Measurements from ENCODE around the gene TRIM77.
"Not testable (repeated sequence)": the region's sequence is repeated elsewhere in the genome, so short reads cannot be mapped to it uniquely, and the experiment has no call there.

TRIM77 gene

GRCh38 chr11:89675948-89676347, 34.2 kb upstream of the TRIM77 start:
- H3K23ac ChIP-seq (ENCODE audit: low read length); DNase-seq; H3K79me1 ChIP-seq (ENCODE audit: low read length); H2BK5ac ChIP-seq (ENCODE audit: low read depth, low read length, poor library complexity); H2AFZ ChIP-seq (ENCODE audit: insufficient read depth, low read length, poor library complexity); H4K8ac ChIP-seq (ENCODE audit: low read depth, low read length); H4K91ac ChIP-seq (ENCODE audit: low read depth, low read length); H3K4me2 ChIP-seq (ENCODE audit: low read length); H3K14ac ChIP-seq (ENCODE audit: low read length); H2BK120ac ChIP-seq (ENCODE audit: insufficient read depth, low read length, poor library complexity); H3K4me1 ChIP-seq (ENCODE audit: control insufficient read depth in 1 of 2, insufficient read depth in 2 of 2, low read length in 2 of 2); H2AK5ac ChIP-seq (ENCODE audit: low read length); H3K18ac ChIP-seq (ENCODE audit: low read length); H3K79me2 ChIP-seq (ENCODE audit: control insufficient read depth, insufficient read depth, low read length, poor library complexity); H3K4ac ChIP-seq (ENCODE audit: low read depth, low read length); H4K12ac ChIP-seq (ENCODE audit: low read depth, low read length); H3K27ac ChIP-seq (ENCODE audit: low read depth, low read length); H3K9ac ChIP-seq (ENCODE audit: low read length); H3K4me3 ChIP-seq (ENCODE audit: low read depth, low read length); H3K9me3 ChIP-seq (ENCODE audit: insufficient read depth, low read depth, low read length); H3K27me3 ChIP-seq (ENCODE audit: insufficient read depth, low read length); H2BK12ac ChIP-seq (ENCODE audit: low read length); H3K36me3 ChIP-seq (ENCODE audit: control insufficient read depth in 1 of 2, insufficient read depth in 2 of 2, low read length in 2 of 2): not testable (repeated sequence)
- WGBS (ENCODE audit: extremely low coverage, insufficient coverage, insufficient read length): no CpG with 5 or more reads among the region's 4 CpGs

- H4K91ac ChIP-seq (ENCODE audit: low read depth, low read length); H3K4me3 ChIP-seq (ENCODE audit: low read depth, low read length); H3K27me3 ChIP-seq (ENCODE audit: insufficient read depth, low read length); H3K4ac ChIP-seq (ENCODE audit: low read depth, low read length); H3K27ac ChIP-seq (ENCODE audit: low read depth, low read length); H3K79me1 ChIP-seq (ENCODE audit: low read length); H3K79me2 ChIP-seq (ENCODE audit: control insufficient read depth, insufficient read depth, low read length, poor library complexity); H2AFZ ChIP-seq (ENCODE audit: insufficient read depth, low read length, poor library complexity); H3K23ac ChIP-seq (ENCODE audit: low read length); H3K4me1 ChIP-seq (ENCODE audit: control insufficient read depth in 1 of 2, insufficient read depth in 2 of 2, low read length in 2 of 2); H4K8ac ChIP-seq (ENCODE audit: low read depth, low read length); H3K9me3 ChIP-seq (ENCODE audit: insufficient read depth, low read depth, low read length); H3K4me2 ChIP-seq (ENCODE audit: low read length); H3K14ac ChIP-seq (ENCODE audit: low read length); H3K36me3 ChIP-seq (ENCODE audit: control insufficient read depth in 1 of 2, insufficient read depth in 2 of 2, low read length in 2 of 2); H2BK12ac ChIP-seq (ENCODE audit: low read length); H2AK5ac ChIP-seq (ENCODE audit: low read length); H3K18ac ChIP-seq (ENCODE audit: low read length); H3K9ac ChIP-seq (ENCODE audit: low read length); H2BK5ac ChIP-seq (ENCODE audit: low read depth, low read length, poor library complexity); DNase-seq; H2BK120ac ChIP-seq (ENCODE audit: insufficient read depth, low read length, poor library complexity); H4K12ac ChIP-seq (ENCODE audit: low read depth, low read length): not testable (repeated sequence)
- WGBS (ENCODE audit: extremely low coverage, insufficient coverage, insufficient read length): no CpG with 5 or more reads among the region's 4 CpGs
Observed at GRCh38 chr11:89707080-89707479, 3.0 kb upstream of the TRIM77 start.

- H4K8ac ChIP-seq (ENCODE audit: low read depth, low read length); H3K79me1 ChIP-seq (ENCODE audit: low read length); H3K18ac ChIP-seq (ENCODE audit: low read length); H3K36me3 ChIP-seq (ENCODE audit: control insufficient read depth in 1 of 2, insufficient read depth in 2 of 2, low read length in 2 of 2); H2BK5ac ChIP-seq (ENCODE audit: low read depth, low read length, poor library complexity); H3K4me1 ChIP-seq (ENCODE audit: control insufficient read depth in 1 of 2, insufficient read depth in 2 of 2, low read length in 2 of 2); H2AFZ ChIP-seq (ENCODE audit: insufficient read depth, low read length, poor library complexity); H3K23ac ChIP-seq (ENCODE audit: low read length); H2BK120ac ChIP-seq (ENCODE audit: insufficient read depth, low read length, poor library complexity); H3K27ac ChIP-seq (ENCODE audit: low read depth, low read length); H3K4me3 ChIP-seq (ENCODE audit: low read depth, low read length); H3K9me3 ChIP-seq (ENCODE audit: insufficient read depth, low read depth, low read length); H3K4me2 ChIP-seq (ENCODE audit: low read length); H3K4ac ChIP-seq (ENCODE audit: low read depth, low read length); H3K79me2 ChIP-seq (ENCODE audit: control insufficient read depth, insufficient read depth, low read length, poor library complexity); H3K9ac ChIP-seq (ENCODE audit: low read length); H4K91ac ChIP-seq (ENCODE audit: low read depth, low read length); H2BK12ac ChIP-seq (ENCODE audit: low read length); H2AK5ac ChIP-seq (ENCODE audit: low read length); DNase-seq; H3K14ac ChIP-seq (ENCODE audit: low read length); H4K12ac ChIP-seq (ENCODE audit: low read depth, low read length); H3K27me3 ChIP-seq (ENCODE audit: insufficient read depth, low read length): not testable (repeated sequence)
- WGBS (ENCODE audit: extremely low coverage, insufficient coverage, insufficient read length): no CpG with 5 or more reads among the region's 2 CpGs
Observed at GRCh38 chr11:89724866-89725498, 14.9 kb downstream of the TRIM77 start.

- H3K18ac ChIP-seq (ENCODE audit: low read length); H2BK5ac ChIP-seq (ENCODE audit: low read depth, low read length, poor library complexity); H3K27ac ChIP-seq (ENCODE audit: low read depth, low read length); H3K23ac ChIP-seq (ENCODE audit: low read length); H2BK120ac ChIP-seq (ENCODE audit: insufficient read depth, low read length, poor library complexity); H4K12ac ChIP-seq (ENCODE audit: low read depth, low read length); H2AFZ ChIP-seq (ENCODE audit: insufficient read depth, low read length, poor library complexity); H3K4me2 ChIP-seq (ENCODE audit: low read length); H3K4me1 ChIP-seq (ENCODE audit: control insufficient read depth in 1 of 2, insufficient read depth in 2 of 2, low read length in 2 of 2); H3K79me2 ChIP-seq (ENCODE audit: control insufficient read depth, insufficient read depth, low read length, poor library complexity); DNase-seq; H3K9ac ChIP-seq (ENCODE audit: low read length); H3K36me3 ChIP-seq (ENCODE audit: control insufficient read depth in 1 of 2, insufficient read depth in 2 of 2, low read length in 2 of 2); H4K91ac ChIP-seq (ENCODE audit: low read depth, low read length); H2AK5ac ChIP-seq (ENCODE audit: low read length); H3K4ac ChIP-seq (ENCODE audit: low read depth, low read length); H3K14ac ChIP-seq (ENCODE audit: low read length); H3K4me3 ChIP-seq (ENCODE audit: low read depth, low read length); H2BK12ac ChIP-seq (ENCODE audit: low read length); H4K8ac ChIP-seq (ENCODE audit: low read depth, low read length); H3K79me1 ChIP-seq (ENCODE audit: low read length); H3K27me3 ChIP-seq (ENCODE audit: insufficient read depth, low read length); H3K9me3 ChIP-seq (ENCODE audit: insufficient read depth, low read depth, low read length): not testable (repeated sequence)
- WGBS (ENCODE audit: extremely low coverage, insufficient coverage, insufficient read length): no CpG with 5 or more reads among the region's 23 CpGs
Observed at GRCh38 chr11:89730215-89730614, 20.1 kb downstream of the TRIM77 start.

Measured in trophoblast cell (in vitro differentiated cells and primary cell).